ENCODE measurements around the gene NCAPD2.
"Not testable (repeated sequence)": the region's sequence is repeated elsewhere in the genome, so short reads cannot be mapped to it uniquely, and the experiment has no call there.

NCAPD2 gene

GRCh38 chr12:6552140-6552551 is 58.2 kb downstream of the NCAPD2 start:
- no peak for DNase-seq

GRCh38 chr12:6553051-6553868 is 59.4 kb downstream of the NCAPD2 start:
- peak; percentile 59 for DNase-seq

GRCh38 chr12:6554168-6555017 is 60.5 kb downstream of the NCAPD2 start:
- peak; percentile 81 for DNase-seq

GRCh38 chr12:6555018-6555691 is 61.3 kb downstream of the NCAPD2 start:
- DNase-seq: no peak

GRCh38 chr12:6556496-6556817 is 62.6 kb downstream of the NCAPD2 start:
- not testable (repeated sequence) for DNase-seq

- no peak for DNase-seq
Measured at GRCh38 chr12:6556857-6557256, 63.0 kb downstream of the NCAPD2 start.

- DNase-seq: peak; percentile 80
Measured at GRCh38 chr12:6558014-6558760, 64.3 kb downstream of the NCAPD2 start.

GRCh38 chr12:6559500-6559899 is 65.6 kb downstream of the NCAPD2 start:
- DNase-seq: no peak

- no peak for DNase-seq
Measured at GRCh38 chr12:6560501-6561205, 66.8 kb downstream of the NCAPD2 start.

- DNase-seq: no peak
Measured at GRCh38 chr12:6562881-6563280, 69.0 kb downstream of the NCAPD2 start.

GRCh38 chr12:6563448-6564050 is 69.6 kb downstream of the NCAPD2 start:
- DNase-seq: peak; percentile 38

- no peak for DNase-seq
Measured at GRCh38 chr12:6567112-6567670, 73.3 kb downstream of the NCAPD2 start.

- no peak for DNase-seq
Measured at GRCh38 chr12:6569312-6569711, 75.4 kb downstream of the NCAPD2 start.

- no peak for DNase-seq
Measured at GRCh38 chr12:6569786-6570185, 75.9 kb downstream of the NCAPD2 start.

GRCh38 chr12:6570264-6570887 is 76.5 kb downstream of the NCAPD2 start:
- no peak for DNase-seq

GRCh38 chr12:6573001-6573400 is 79.1 kb downstream of the NCAPD2 start:
- DNase-seq: no peak

- no peak for DNase-seq
Measured at GRCh38 chr12:6574576-6575295, 80.8 kb downstream of the NCAPD2 start.

GRCh38 chr12:6575648-6576047 is 81.7 kb downstream of the NCAPD2 start:
- no peak for DNase-seq

All from HCEC 1CT (cell line).